Esophagus squamous epithelium (tissue), 4 donors: Measurements from ENCODE around the gene PTDSS2.
"Not testable (repeated sequence)": the region's sequence is repeated elsewhere in the genome, so short reads cannot be mapped to it uniquely, and the experiment has no call there.

ENCODE experiments used
- CTCF ChIP-seq, 6 experiments: fragments of 450-650 bp in 4 of 6; fragments of 200-600 bp in 2 of 6; sonication (generic) in 2 of 6; IDR thresholded peaks; one replicate each; pipeline ENCODE4 v1.5.1; 2016 to 2019; ENCODE audit warnings: antibody characterized with exemption in 6 of 6, mild to moderate bottlenecking in 4 of 6, moderate library complexity in 4 of 6
- POLR2A ChIP-seq, 4 donors: fragments of 450-650 bp; IDR thresholded peaks; one replicate each; pipeline ENCODE4 v1.6.1; 2017; ENCODE audit warnings: antibody characterized with exemption in 4 of 4, mild to moderate bottlenecking in 4 of 4, moderate library complexity in 3 of 4

- not testable (repeated sequence) for TF ChIP-seq CTCF, POLR2A (IDR thresholded peaks at IDR 0.05)
Measured at GRCh38 chr11:434999-435740, 14.9 kb upstream of the PTDSS2 start.
